Coronary artery (tissue), 2 donors: ENCODE measurements around the gene CASZ1.

Experiments used
- DNase-seq: peaks from one replicate; pipeline ENCODE4 v3.0.0-alpha.2; 2017; ENCODE audit warnings: low spot score
- H3K27ac ChIP-seq, 2 donors: fragments of 200-600 bp; sonication (generic); one replicate each; pipeline ENCODE4 v1.5.1; 2016 to 2019
- H3K4me3 ChIP-seq: fragments of 200-600 bp; sonication (generic); 2 replicates; pipeline ENCODE4 v1.5.1; 2016; ENCODE audit warnings: mild to moderate bottlenecking, moderate library complexity
- TF ChIP-seq, protein P1 (sequence below): fragments of 200-600 bp; sonication (generic); IDR thresholded peaks from one replicate; pipeline ENCODE4 v1.5.1; 2019; ENCODE audit warnings: antibody characterized with exemption

Gene CASZ1

DNA sequence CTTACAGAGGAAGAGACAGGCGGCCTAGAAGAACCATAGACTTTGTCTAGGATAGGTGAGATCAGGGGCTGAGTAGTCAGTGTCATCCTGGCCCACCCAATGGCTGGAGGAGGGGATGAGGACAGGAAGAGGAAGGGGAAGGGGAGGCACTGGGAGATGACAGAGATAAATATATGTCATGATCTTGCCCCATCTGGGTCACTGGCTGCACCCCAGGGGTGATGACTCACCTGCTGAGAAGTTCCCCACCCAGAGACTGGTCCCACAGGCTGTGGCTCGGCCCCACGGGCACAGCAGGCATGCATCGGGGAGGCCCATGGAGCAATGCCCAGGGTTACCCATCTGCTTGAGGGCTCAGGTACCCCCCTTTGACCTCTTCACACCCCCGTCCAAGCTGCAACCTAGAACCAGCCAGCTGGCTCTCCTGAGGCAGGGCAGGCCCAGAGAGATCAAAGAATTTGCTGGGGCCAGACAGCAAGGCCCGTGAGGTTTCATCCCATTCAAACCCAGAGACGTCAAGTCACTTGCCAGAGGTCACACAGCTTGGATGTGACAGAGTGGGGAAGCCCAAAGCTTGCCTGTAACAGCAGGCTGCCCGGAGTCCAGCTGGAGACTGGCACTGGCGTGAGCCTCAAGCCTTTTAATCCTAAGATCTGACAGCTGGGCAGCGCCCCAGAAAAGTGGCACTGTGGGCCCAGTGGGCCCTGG lies 34.7 kb upstream of the CASZ1 start:
- Histone ChIP-seq H3K4me3 (no peak overlapping the region), H3K27ac (no peak overlapping the region)
- TF ChIP-seq, protein P1, sequence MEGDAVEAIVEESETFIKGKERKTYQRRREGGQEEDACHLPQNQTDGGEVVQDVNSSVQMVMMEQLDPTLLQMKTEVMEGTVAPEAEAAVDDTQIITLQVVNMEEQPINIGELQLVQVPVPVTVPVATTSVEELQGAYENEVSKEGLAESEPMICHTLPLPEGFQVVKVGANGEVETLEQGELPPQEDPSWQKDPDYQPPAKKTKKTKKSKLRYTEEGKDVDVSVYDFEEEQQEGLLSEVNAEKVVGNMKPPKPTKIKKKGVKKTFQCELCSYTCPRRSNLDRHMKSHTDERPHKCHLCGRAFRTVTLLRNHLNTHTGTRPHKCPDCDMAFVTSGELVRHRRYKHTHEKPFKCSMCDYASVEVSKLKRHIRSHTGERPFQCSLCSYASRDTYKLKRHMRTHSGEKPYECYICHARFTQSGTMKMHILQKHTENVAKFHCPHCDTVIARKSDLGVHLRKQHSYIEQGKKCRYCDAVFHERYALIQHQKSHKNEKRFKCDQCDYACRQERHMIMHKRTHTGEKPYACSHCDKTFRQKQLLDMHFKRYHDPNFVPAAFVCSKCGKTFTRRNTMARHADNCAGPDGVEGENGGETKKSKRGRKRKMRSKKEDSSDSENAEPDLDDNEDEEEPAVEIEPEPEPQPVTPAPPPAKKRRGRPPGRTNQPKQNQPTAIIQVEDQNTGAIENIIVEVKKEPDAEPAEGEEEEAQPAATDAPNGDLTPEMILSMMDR = no peak
- no peak for DNase-seq

GRCh38 chr1:10829965-10830515 lies 33.6 kb upstream of the CASZ1 start:
- no peak overlapping the region for H3K27ac ChIP-seq
- no peak overlapping the region for H3K4me3 ChIP-seq
- no peak for DNase-seq
- TF ChIP-seq, protein P1 = no peak

DNA sequence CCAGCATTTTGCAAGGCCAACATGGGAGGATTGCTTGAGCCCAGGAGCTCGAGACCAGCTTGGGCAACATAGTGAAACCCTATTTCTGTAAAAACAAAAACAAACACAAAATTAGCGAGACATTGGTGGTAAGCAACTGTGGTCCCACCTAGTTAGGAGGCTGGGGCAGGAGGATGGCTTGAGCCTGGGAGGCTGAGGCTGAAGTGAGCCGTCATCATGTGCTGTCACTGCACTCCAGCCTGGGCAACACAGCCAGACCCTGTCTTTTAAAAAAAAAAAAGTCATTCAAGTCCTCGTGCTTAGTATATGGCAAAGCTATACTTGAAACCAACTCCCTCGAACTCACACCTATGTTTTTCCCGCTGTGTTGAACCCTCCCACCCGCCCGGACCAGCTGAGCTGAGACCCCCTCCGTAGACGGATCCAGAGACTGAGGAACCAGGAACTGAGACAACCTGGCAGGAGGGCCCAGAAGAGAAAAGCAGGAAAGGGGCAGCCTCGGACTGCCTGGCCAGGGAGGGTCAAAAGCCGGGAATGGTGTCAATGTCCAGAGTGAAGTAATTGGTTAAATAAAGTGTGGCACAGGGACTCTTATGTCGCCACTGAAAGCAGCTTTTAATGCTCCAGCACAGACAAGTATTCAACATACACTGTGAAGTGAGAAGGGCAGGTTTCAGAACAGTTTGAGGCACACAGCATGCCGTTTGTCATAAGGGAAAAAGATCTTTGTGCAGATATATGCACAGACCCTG lies 32.8 kb upstream of the CASZ1 start:
- H3K27ac ChIP-seq = no peak overlapping the region
- no peak overlapping the region for H3K4me3 ChIP-seq
- TF ChIP-seq, protein P1 = no peak
- no peak for DNase-seq

GRCh38 chr1:10827377-10828333 lies 31.2 kb upstream of the CASZ1 start:
- TF ChIP-seq, protein P1 = no peak

DNA sequence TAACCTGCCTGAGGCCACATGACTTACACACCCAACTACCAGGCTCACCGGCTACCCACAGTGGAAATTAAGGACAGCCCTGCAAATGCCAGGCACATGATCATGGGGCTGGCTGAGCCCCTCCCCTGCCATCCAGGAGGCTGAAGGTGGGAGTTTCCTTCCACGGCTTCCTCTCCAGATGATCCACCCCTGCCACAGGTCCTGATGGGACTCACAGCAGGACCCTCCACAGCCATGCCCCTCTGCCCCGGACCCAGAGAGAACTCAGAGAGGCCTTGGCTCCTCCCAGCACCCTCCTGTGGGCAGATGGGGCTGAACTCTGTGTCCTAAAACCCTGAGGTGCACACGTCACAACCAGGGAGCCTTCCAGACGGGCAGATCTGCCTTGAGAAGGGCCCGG lies 29.1 kb upstream of the CASZ1 start:
- no peak for DNase-seq
- Histone ChIP-seq H3K27ac (no peak overlapping the region), H3K4me3 (no peak overlapping the region)
- TF ChIP-seq, protein P1 = no peak

More at GRCh38 chr1:10827377-10828333, 31.2 kb upstream of the CASZ1 start:
- no peak overlapping the region for H3K4me3 ChIP-seq
- DNase-seq = no peak
- no peak overlapping the region for H3K27ac ChIP-seq

DNA sequence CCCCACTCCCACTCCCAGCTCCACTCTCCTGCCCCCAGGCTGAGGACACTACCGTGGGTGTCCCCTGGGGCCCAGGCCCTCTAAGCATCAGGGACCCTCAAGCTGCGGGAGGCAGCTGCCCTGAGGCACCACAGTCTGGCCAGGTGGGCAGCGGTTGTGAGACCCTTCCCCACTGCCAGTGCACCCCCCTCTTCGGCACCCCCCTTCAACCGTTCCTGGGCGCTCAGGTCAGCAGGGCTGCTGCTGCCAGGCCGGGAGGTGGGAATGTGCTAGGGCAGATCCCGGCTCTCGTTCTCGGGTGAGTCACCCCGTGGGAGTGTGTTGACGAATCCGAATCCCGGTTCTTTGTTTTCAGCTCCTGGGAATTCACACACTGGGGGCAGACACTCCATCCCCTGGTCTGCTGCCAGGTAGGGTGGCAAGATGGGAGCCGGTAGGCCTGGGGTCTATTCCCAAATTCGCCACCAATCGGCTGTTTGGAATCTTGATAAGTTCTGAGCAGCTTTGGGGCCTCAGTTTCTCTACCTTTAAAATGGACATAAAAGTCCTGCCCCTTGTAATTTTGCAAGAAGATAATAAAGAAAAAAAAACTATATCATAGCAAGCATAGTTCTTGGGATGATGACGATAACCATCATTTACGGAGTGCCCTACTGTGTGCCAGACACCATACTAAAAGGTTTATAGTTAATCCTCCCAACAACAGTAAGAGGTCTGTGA lies 28.5 kb upstream of the CASZ1 start:
- Histone ChIP-seq H3K4me3 (no peak overlapping the region), H3K27ac (no peak overlapping the region)
- TF ChIP-seq, protein P1 = no peak
- no peak for DNase-seq
